Mesenchymal stem cell (in vitro differentiated cells and primary cell): ENCODE results near the gene CCNQ.

Source experiments
- DNase-seq: peaks from one replicate; pipeline ENCODE4 v3.0.0-alpha.2; 2013
- H2AFZ ChIP-seq: one replicate; pipeline ENCODE4 v1.6.1; 2013; ENCODE audit warnings: low read depth, mild to moderate bottlenecking, control low read depth, inconsistent platforms, low read length, moderate library complexity
- H2AK5ac ChIP-seq: 2 replicates; pipeline ENCODE4 v1.6.1; 2013; ENCODE audit warnings: low read length, moderate library complexity, mild to moderate bottlenecking, inconsistent platforms; ENCODE audit not compliant: severe bottlenecking
- H2BK120ac ChIP-seq: one replicate; pipeline ENCODE4 v1.6.1; 2013; ENCODE audit warnings: low read depth, mild to moderate bottlenecking, inconsistent platforms, low read length, moderate library complexity
- H2BK12ac ChIP-seq, 2 experiments: one replicate each; pipeline ENCODE4 v1.6.1; 2013; ENCODE audit warnings: inconsistent platforms in 2 of 2, low read length in 2 of 2, mild to moderate bottlenecking in 2 of 2, moderate library complexity in 2 of 2, control low read depth in 1 of 2
- H2BK15ac ChIP-seq: one replicate; pipeline ENCODE4 v1.6.1; 2013; ENCODE audit warnings: mild to moderate bottlenecking, low read depth, inconsistent platforms; ENCODE audit not compliant: poor library complexity, severe bottlenecking
- H2BK5ac ChIP-seq: 2 replicates; pipeline ENCODE4 v1.6.1; 2013; ENCODE audit warnings: low read depth, mild to moderate bottlenecking, low read length, control low read depth, inconsistent platforms; ENCODE audit not compliant: poor library complexity, severe bottlenecking
- H3K14ac ChIP-seq, 2 experiments: one replicate each; pipeline ENCODE4 v1.6.1; 2013; ENCODE audit warnings: inconsistent platforms in 2 of 2, low read length in 2 of 2, control low read depth in 1 of 2, mild to moderate bottlenecking in 1 of 2, moderate library complexity in 1 of 2
- H3K18ac ChIP-seq, 2 experiments: one replicate each; pipeline ENCODE4 v1.6.1; 2013; ENCODE audit warnings: inconsistent platforms in 2 of 2, low read length in 2 of 2, control low read depth in 1 of 2, low read depth in 1 of 2, mild to moderate bottlenecking in 1 of 2
- H3K23ac ChIP-seq, 2 experiments: one replicate each; pipeline ENCODE4 v1.6.1; 2013; ENCODE audit warnings: inconsistent platforms in 2 of 2, low read length in 2 of 2, mild to moderate bottlenecking in 2 of 2, moderate library complexity in 2 of 2, control low read depth in 1 of 2
- H3K27ac ChIP-seq: 2 replicates; pipeline ENCODE4 v1.5.1; 2013; ENCODE audit warnings: mild to moderate bottlenecking, moderate library complexity, low read length, control low read depth, inconsistent platforms; ENCODE audit not compliant: poor library complexity, severe bottlenecking
- H3K27me3 ChIP-seq, 2 experiments: 2 replicates each; pipeline versions ENCODE4 v1.6.1 to v1.7.0; 2013; ENCODE audit warnings: low read length in 2 of 2, mild to moderate bottlenecking in 2 of 2, moderate library complexity in 2 of 2, control low read depth in 1 of 2, inconsistent platforms in 1 of 2; ENCODE audit not compliant: control insufficient read depth in 1 of 2, insufficient read depth in 1 of 2
- H3K36me3 ChIP-seq, 2 experiments: 2 replicates each; pipeline versions ENCODE4 v1.6.1 to v1.7.0; 2013; ENCODE audit warnings: low read length in 2 of 2, control low read depth in 1 of 2, inconsistent platforms in 1 of 2, low read depth in 1 of 2, mild to moderate bottlenecking in 1 of 2; ENCODE audit not compliant: insufficient read depth in 2 of 2, control insufficient read depth in 1 of 2
- H3K4ac ChIP-seq, 2 experiments: one replicate each; pipeline ENCODE4 v1.6.1; 2013; ENCODE audit warnings: inconsistent platforms in 2 of 2, low read length in 2 of 2, mild to moderate bottlenecking in 2 of 2, moderate library complexity in 2 of 2, control low read depth in 1 of 2, low read depth in 1 of 2
- H3K4me1 ChIP-seq: 2 replicates; pipeline ENCODE4 v1.6.1; 2013; ENCODE audit warnings: low read depth, low read length, control low read depth; ENCODE audit not compliant: control insufficient read depth, insufficient read depth
- H3K4me2 ChIP-seq: 2 replicates; pipeline ENCODE4 v1.6.1; 2013; ENCODE audit warnings: low read length, mild to moderate bottlenecking, inconsistent platforms; ENCODE audit not compliant: poor library complexity, severe bottlenecking
- H3K4me3 ChIP-seq, 2 experiments: 2 replicates each; pipeline versions ENCODE4 v1.5.1 to v1.7.0; 2013; ENCODE audit warnings: low read length in 2 of 2, mild to moderate bottlenecking in 2 of 2, control low read depth in 1 of 2, low read depth in 1 of 2; ENCODE audit not compliant: insufficient read depth in 1 of 2
- H3K79me1 ChIP-seq: replicated peaks from 2 replicates; pipeline ENCODE4 v1.6.1; 2013; ENCODE audit warnings: mild to moderate bottlenecking, control low read depth, low read length, inconsistent platforms; ENCODE audit not compliant: poor library complexity, severe bottlenecking
- H3K9ac ChIP-seq: 2 replicates; pipeline ENCODE4 v1.7.0; 2013; ENCODE audit warnings: mild to moderate bottlenecking, low read length, moderate library complexity
- H3K9me3 ChIP-seq: 2 replicates; pipeline ENCODE4 v1.7.0; 2013; ENCODE audit warnings: mild to moderate bottlenecking, low read length; ENCODE audit not compliant: control insufficient read depth
- H4K8ac ChIP-seq: one replicate; pipeline ENCODE4 v1.6.1; 2013; ENCODE audit warnings: inconsistent platforms, mild to moderate bottlenecking, low read length, moderate library complexity
- H4K91ac ChIP-seq: one replicate; pipeline ENCODE4 v1.6.1; 2013; ENCODE audit warnings: mild to moderate bottlenecking, low read length, inconsistent platforms
- WGBS: methylation state at CpG from one replicate; pipeline ENCODE4 v1.1.7; 2013; ENCODE audit warnings: mixed read lengths; 5-methylcytosine and 5-hydroxymethylcytosine counted together

The CCNQ gene

DNA sequence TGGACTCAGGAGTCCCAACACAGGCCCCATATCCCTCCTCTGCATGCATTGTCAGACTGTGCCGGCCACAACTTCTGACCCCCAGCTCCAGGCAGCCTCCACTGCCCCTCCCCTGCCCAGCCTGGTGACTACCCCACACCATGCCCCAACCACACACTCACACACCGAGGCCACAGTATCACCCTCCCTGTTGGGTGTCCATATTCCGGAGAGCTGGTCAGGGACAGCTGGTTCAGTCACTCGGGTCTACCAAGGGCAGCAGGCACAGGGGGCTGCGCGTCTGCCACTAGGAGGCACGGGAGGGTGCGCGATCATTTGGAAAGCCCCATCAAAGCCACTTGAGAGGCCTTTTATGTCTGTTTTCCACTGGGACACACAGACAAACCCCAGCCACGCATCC is 26.3 kb downstream of the CCNQ start:
- H3K9ac ChIP-seq, result no peak overlapping the region
- 92% methylated on average over 10 of the region's 10 CpGs for WGBS
- no peak overlapping the region for H4K8ac ChIP-seq
- H2BK15ac ChIP-seq, result no peak overlapping the region
- no peak overlapping the region for H2BK12ac ChIP-seq
- no peak overlapping the region for H3K4me3 ChIP-seq
- H3K27me3 ChIP-seq, result peaks cover 17 to 85% of the 10 kb centered on the region in 2 experiments
- DNase-seq, result no peak
- no peak overlapping the region for H4K91ac ChIP-seq
- H3K9me3 ChIP-seq, result peaks cover 4% of the 10 kb centered on the region
- H2AK5ac ChIP-seq, result no peak overlapping the region
- no peak overlapping the region for H3K27ac ChIP-seq
- no peak overlapping the region for H3K4ac ChIP-seq
- H2BK120ac ChIP-seq, result no peak overlapping the region
- H3K18ac ChIP-seq, result no peak overlapping the region
- H3K4me2 ChIP-seq, result no peak overlapping the region
- H3K79me1 ChIP-seq, result no peaks in the 10 kb centered on the region
- H3K36me3 ChIP-seq, result no peaks in the 10 kb centered on the region
- H2AFZ ChIP-seq, result no peak overlapping the region
- no peak overlapping the region for H3K23ac ChIP-seq
- no peak overlapping the region for H3K14ac ChIP-seq
- H2BK5ac ChIP-seq, result no peak overlapping the region
- no peaks in the 10 kb centered on the region for H3K4me1 ChIP-seq

DNA sequence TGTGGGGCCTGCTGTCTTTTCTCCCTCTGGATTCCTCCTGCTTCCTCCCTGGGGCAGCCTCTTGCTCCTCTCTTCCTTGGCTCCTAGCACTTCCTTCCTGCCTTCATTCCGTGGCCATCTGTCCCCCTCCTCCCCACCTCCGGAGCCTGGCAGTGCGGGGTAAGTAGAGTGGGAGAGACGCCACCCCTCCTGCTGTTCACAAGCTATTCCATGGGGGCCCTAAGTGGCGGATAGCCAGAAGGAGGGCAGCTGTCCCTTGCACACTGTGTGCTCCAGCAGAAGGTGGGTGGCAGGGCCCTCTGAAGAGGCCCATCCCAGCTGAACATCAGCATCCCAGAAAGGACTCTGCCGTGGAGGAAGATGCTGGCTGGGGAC is 27.4 kb downstream of the CCNQ start:
- no peak overlapping the region for H2BK120ac ChIP-seq
- no peak overlapping the region for H2BK5ac ChIP-seq
- no peak overlapping the region for H3K9ac ChIP-seq
- no peak overlapping the region for H2BK12ac ChIP-seq
- no peak for DNase-seq
- no peak overlapping the region for H3K23ac ChIP-seq
- no peak overlapping the region for H3K18ac ChIP-seq
- WGBS, result 80% methylated on average over 6 of the region's 6 CpGs
- no peak overlapping the region for H4K91ac ChIP-seq
- no peaks in the 10 kb centered on the region for H3K36me3 ChIP-seq
- H2AK5ac ChIP-seq, result no peak overlapping the region
- no peaks in the 10 kb centered on the region for H3K4me1 ChIP-seq
- no peak overlapping the region for H2AFZ ChIP-seq
- H3K4ac ChIP-seq, result no peak overlapping the region
- H3K27ac ChIP-seq, result no peak overlapping the region
- no peak overlapping the region for H3K4me2 ChIP-seq
- no peak overlapping the region for H3K4me3 ChIP-seq
- H4K8ac ChIP-seq, result no peak overlapping the region
- H3K9me3 ChIP-seq, result peaks cover 4% of the 10 kb centered on the region
- no peaks in the 10 kb centered on the region for H3K79me1 ChIP-seq
- H3K27me3 ChIP-seq, result peaks cover 17 to 83% of the 10 kb centered on the region in 2 experiments
- H3K14ac ChIP-seq, result no peak overlapping the region
- H2BK15ac ChIP-seq, result no peak overlapping the region

DNA sequence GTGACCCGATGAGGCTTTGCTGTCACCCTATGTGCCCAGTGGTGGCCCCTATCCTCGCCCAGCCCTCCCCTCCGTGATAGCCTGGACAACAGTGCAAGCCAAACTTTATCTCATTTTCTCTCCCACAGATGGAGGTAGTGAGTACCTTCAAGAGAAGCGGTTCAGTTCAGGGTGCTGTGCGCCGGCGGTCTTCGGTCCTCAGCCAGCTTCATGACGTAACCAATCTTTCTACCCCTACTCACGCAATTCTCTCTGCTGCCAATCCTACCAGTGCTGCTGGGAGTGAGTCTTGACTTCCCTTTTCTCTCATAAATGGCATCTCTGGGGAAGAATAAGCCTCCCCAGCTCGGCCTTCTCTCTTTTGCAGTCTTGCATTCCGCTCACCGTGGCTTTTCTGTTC is 29.5 kb downstream of the CCNQ start:
- Histone ChIP-seq H2BK120ac (no peak overlapping the region), H3K14ac (no peak overlapping the region), H3K79me1 (no peaks in the 10 kb centered on the region), H2AFZ (no peak overlapping the region), H2BK12ac (no peak overlapping the region), H2BK5ac (no peak overlapping the region), H2AK5ac (no peak overlapping the region), H3K4me2 (no peak overlapping the region), H3K18ac (no peak overlapping the region), H4K8ac (no peak overlapping the region), H3K4me1 (no peaks in the 10 kb centered on the region), H3K27me3 (peaks cover 17 to 77% of the 10 kb centered on the region in 2 experiments), H3K4ac (no peak overlapping the region), H3K9me3 (peaks cover 4% of the 10 kb centered on the region), H3K36me3 (no peaks in the 10 kb centered on the region), H4K91ac (no peak overlapping the region), H3K9ac (no peak overlapping the region), H3K23ac (no peak overlapping the region), H3K4me3 (no peak overlapping the region), H2BK15ac (no peak overlapping the region), H3K27ac (no peak overlapping the region)
- no peak for DNase-seq
- 92% methylated on average over 10 of the region's 13 CpGs for WGBS

DNA sequence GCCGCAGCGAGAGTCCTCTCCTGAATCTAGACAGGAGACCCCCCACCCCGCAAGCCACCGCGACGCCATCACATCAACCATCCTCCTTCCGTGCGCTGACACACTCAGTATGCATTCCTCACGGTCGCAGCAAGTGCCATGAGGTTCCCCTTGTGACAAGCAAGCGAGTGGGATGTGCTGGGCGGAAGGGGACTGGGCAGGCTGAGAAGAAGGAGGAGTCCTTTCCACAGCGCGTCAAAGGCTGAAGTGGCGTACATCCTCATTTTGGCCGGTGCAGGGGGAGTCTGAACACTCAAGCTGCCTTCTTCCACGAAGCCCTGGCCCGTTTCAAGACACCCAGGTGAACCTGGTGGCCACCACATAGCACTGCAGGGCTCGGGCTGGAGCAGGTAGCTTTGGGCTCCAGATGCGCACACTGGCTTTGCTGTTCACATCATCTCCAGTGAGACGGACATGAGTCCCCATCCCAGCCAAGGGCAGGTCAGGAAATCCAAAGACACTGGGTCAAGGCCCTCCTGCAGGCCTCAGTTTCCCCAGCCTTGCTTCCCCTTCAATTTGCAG is 30.4 kb downstream of the CCNQ start:
- Histone ChIP-seq H2BK12ac (no peak overlapping the region), H3K27me3 (peaks cover 13 to 75% of the 10 kb centered on the region in 2 experiments), H4K8ac (no peak overlapping the region), H3K9ac (no peak overlapping the region), H3K27ac (no peak overlapping the region), H2BK5ac (no peak overlapping the region), H3K18ac (no peak overlapping the region), H3K23ac (no peak overlapping the region), H3K4me3 (no peak overlapping the region), H2AK5ac (no peak overlapping the region), H3K4ac (no peak overlapping the region), H3K4me1 (no peaks in the 10 kb centered on the region), H3K9me3 (peaks cover 4% of the 10 kb centered on the region), H2BK120ac (no peak overlapping the region), H3K14ac (no peak overlapping the region), H2AFZ (no peak overlapping the region), H2BK15ac (no peak overlapping the region), H4K91ac (no peak overlapping the region), H3K4me2 (no peak overlapping the region), H3K79me1 (no peaks in the 10 kb centered on the region), H3K36me3 (no peaks in the 10 kb centered on the region)
- 86% methylated on average over 19 of the region's 21 CpGs for WGBS
- DNase-seq, result no peak
